Measurements from ENCODE around the gene SCG5.

Gene SCG5

DNA sequence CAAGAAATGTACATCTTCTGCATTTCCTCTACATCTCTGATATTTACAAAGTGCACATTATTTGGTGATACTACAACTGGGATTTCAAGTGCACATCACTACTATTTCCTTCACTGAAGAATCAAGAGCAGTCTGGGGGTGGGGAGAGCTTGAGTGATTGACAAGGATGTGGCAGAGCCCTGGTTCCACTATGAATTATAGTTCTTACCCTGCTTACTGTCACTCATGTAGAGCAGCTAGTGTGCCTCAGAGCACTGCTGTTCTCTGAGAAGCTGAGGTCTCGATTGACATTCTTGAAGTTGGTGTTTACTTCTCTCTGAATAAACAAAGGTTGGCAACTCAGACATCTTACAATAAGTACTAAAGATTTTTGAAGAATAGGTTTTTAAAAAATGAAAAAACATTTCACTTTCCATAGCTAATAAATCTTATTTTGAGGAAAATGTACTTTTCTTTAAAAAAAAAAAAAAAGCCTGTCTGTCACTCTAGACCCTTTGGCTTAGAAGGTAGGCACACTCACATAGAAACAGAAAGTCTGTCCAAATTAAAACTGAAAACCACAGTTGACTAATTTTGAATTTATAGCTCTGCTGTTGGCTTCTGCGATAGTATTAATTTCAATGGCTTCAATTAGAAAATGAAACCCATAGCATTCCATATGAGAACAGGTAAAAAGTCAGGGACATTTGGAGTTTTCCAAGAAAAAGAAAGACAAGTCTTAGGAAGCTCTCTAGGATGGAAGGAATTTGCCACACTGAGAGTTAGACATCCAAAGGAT is 81.8 kb downstream of the SCG5 start:
- DNase-seq (ENCODE audit: low read depth in 2 of 2): no peak

DNA sequence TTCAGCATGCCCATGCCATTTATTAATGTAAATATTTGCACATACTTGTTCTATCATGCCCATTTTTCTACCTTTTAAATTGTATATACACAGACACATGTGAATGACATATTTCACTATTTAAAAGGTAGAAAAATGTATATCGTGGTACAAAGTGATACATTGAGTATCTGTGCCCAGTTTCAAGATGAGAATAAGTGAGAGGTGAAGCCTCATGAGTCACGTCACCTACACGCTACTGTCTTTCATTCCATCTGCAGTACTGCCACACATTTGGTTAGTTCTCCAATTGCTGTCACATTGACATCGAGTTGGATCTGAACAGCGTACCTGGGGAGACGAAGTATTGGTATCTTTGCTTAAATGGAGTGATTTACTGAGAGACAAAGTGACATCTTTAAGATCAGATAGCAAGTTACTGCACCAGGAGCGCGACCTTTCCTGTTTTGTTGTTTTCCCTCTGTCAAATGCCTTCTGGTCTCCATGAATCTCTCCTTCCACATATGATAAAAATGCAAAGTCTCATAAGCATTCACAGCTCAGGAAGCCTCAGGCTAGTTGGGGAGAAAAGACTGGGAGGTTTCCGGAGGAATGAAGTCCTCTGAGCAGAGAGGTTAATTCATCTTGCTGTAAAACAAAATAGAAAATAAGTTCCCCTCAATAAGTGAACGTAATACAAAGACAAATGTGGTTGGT is 88.3 kb downstream of the SCG5 start:
- DNase-seq (ENCODE audit: low read depth in 2 of 2): no peak

DNA sequence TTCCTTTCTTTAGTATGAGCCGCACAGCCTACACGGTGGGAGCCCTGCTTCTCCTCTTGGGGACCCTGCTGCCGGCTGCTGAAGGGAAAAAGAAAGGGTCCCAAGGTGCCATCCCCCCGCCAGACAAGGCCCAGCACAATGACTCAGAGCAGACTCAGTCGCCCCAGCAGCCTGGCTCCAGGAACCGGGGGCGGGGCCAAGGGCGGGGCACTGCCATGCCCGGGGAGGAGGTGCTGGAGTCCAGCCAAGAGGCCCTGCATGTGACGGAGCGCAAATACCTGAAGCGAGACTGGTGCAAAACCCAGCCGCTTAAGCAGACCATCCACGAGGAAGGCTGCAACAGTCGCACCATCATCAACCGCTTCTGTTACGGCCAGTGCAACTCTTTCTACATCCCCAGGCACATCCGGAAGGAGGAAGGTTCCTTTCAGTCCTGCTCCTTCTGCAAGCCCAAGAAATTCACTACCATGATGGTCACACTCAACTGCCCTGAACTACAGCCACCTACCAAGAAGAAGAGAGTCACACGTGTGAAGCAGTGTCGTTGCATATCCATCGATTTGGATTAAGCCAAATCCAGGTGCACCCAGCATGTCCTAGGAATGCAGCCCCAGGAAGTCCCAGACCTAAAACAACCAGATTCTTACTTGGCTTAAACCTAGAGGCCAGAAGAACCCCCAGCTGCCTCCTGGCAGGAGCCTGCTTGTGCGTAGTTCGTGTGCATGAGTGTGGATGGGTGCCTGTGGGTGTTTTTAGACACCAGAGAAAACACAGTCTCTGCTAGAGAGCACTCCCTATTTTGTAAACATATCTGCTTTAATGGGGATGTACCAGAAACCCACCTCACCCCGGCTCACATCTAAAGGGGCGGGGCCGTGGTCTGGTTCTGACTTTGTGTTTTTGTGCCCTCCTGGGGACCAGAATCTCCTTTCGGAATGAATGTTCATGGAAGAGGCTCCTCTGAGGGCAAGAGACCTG is 89.5 kb downstream of the SCG5 start:
- no peak for DNase-seq (ENCODE audit: low read depth in 2 of 2)

DNA sequence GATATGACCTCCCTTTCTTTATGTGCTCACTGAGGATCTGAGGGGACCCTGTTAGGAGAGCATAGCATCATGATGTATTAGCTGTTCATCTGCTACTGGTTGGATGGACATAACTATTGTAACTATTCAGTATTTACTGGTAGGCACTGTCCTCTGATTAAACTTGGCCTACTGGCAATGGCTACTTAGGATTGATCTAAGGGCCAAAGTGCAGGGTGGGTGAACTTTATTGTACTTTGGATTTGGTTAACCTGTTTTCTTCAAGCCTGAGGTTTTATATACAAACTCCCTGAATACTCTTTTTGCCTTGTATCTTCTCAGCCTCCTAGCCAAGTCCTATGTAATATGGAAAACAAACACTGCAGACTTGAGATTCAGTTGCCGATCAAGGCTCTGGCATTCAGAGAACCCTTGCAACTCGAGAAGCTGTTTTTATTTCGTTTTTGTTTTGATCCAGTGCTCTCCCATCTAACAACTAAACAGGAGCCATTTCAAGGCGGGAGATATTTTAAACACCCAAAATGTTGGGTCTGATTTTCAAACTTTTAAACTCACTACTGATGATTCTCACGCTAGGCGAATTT is 91.2 kb downstream of the SCG5 start:
- no peak for DNase-seq (ENCODE audit: low read depth in 2 of 2)

DNA sequence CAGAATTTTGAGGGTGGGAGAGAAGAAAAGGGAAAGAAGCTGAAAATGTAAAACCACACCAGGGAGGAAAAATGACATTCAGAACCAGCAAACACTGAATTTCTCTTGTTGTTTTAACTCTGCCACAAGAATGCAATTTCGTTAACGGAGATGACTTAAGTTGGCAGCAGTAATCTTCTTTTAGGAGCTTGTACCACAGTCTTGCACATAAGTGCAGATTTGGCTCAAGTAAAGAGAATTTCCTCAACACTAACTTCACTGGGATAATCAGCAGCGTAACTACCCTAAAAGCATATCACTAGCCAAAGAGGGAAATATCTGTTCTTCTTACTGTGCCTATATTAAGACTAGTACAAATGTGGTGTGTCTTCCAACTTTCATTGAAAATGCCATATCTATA is 91.8 kb downstream of the SCG5 start:
- DNase-seq (ENCODE audit: low read depth in 2 of 2): no peak

DNA sequence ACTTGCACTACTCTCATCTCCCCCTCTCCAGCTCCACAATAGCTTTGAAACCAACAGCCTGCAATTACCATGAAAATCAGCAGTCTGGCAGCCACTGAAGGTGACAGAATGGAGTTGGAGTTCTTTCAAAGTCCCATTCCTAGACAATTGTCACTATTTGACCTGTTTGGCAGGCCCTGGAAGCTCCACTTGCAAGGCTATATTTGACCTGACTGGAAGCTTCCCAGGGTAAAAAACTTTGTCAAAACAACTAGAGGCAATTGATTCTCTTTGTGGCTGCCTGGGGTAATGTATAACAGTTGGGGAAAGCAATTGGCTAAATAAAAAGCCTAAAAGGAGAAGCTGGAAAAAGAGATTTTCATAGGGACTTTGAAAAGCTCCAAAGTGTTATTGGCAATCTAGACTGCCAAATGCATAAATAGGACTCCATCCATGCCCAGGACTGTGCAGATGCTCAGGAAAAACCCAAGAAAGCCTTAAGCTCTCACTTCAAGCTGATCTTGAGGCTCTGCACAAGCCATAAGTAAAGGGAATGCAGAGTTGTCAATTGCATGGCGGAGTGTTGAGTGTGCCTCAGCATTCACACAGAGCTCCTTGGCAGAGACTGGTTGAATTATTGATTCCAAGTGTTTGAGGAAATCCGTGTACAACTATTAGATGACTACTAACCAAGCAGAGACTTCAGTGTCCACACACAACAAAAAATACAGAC is 94.6 kb downstream of the SCG5 start:
- no peak for DNase-seq (ENCODE audit: low read depth in 2 of 2)

DNA sequence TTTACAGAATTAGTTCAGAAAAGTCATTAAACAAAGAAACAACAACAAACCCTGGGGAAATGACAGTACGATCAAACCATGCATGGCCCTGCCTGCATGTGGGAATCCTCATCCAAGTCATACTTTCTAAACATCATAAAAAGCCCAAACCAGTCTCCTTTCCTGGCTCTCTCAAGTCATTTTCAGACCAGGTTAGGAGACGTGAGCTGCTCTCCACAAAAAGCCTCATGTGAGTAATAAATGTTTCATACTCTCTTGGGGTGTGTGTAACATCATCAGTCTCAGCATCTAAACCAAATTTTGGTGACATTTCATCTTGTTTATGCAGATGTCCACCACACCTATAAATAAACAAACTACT is 95.2 kb downstream of the SCG5 start:
- no peak for DNase-seq (ENCODE audit: low read depth in 2 of 2)

DNA sequence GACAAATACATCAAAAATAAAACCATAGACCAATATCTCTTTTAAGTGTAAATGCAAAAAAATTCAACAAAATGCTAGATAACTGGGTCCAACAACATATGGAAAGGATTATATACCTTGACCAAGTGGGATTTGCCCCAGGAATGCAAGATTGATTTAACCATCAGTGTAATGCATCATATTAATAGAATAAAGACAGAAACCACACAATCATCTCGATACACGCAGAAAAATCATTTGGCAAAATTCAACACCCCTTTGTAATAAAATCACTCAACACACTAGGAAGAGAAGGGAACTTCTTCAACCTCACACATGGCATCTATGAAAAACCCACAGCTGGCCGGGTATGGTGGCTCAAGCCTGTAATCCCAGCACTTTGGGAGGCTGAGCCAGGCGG is 95.8 kb downstream of the SCG5 start:
- DNase-seq (ENCODE audit: low read depth in 2 of 2): no peak

DNA sequence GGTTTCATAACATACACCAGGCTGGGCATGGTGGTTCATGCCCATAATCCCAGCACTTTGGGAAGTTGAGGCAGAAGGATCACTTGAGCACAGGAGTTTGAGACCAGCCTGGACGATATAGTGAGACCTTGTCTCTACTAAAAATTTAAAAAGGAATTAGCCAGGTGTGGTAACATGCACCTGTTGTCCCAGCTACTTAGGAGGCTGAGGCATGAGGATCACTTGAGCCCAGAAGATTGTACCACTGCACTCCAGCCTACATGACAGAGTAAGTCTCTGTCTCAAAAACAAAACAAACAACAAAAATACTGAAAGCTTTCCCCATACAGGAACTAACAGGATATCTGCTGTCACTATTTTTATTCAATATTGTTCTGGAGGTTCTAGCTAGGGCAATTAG is 97.2 kb downstream of the SCG5 start:
- DNase-seq (ENCODE audit: low read depth in 2 of 2): no peak

DNA sequence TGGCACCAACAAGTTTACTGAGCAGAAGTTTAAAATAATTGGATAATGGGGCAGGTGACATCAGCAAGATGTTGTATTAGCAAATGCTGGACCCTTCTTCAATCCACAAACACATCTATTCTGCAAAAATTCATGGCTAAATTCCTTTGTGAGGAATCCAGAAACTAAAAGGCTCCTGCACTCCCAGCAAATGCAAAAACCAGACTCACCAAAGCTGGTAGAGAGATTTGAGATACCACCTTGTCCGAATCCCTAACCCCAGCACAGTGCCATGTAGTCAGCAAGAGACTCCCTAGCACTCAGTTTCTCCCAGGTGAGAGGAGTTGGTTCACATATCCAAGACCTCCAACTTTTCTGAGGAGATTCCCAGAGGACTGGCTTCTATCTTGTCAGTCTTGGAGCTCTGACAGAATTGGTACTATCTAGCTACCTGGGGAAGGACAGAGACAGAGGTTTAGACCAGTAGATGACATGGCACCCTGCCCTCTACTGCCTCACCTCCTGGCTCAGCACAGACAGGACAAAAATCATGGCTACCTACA is 98.1 kb downstream of the SCG5 start:
- no peak for DNase-seq (ENCODE audit: low read depth in 2 of 2)

DNA sequence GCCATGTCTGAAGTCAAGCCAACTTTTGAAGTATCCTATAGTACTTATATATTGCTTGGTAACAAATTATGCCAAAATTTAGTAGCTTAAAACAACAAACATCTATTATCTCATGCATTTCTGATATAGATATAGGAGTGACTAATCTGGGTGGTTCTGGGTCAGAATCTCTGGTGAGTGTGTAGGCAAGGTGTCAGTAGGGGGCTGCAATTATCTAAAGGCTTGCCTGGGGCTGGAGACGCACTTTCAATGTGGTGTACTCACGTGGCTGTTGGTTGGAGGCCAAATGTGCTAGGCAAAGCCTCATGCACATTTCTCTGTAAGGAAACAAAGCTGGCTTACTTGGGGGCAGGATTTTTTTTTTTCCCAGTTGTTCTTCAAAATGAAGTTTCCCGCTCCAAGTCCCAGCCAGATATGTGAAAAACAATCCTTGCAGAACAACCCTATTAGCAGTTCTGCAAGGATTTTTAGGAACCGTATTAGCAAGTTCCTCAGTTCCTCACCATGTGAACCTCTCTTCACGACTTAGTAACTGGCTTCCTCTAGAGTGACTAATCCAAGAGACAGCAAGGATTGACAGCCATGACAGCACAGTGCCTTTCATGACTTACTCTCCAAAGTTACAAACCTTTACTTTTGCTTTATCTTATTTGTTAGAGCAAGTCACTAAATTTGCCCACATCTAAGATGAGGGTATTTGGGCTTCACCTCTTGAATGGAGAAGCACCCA is 102.1 kb downstream of the SCG5 start:
- DNase-seq (ENCODE audit: low read depth in 2 of 2): no peak

DNA sequence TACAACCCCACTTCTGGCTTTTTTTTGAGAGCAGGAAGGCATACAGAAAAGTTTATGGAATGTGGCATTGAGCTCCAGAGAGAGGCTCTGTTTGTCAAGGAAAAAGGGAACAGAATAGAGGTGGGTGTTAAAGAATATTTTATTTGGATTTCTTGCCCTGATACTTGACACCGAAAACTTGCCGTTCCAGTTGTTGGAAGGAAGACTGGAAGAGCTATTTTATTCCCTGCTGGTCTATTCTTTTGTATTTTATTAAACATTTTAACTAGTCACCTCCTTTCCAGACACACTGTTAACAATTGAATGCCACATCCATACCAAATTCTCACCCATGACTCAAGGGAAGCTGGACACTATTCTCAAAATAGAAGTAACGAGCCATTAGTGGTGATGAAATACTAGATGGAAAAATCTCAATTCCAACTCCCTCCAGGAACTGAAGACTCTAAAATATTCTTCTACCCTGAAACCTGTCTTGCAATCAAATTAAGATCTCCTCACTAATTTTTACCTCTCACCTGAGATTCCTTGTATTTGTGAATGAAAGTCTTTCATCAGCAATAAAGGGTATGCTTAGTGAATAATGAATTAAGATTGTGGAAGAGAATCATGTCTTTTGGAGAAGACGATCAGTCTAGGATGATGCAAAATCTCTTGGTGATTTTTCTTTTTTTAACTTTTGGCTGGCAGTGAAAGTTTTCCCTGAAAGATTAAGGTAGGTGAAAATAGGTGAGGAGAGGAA is 104.8 kb downstream of the SCG5 start:
- DNase-seq (ENCODE audit: low read depth in 2 of 2): no peak
